AG04450 (cell line): Measurements from ENCODE around the gene LIX1. TPM values are rescaled to one million over a fixed set of nuclear protein-coding genes. Genes with fewer than 3 reads are reported as not detected.

Source experiments
- CTCF ChIA-PET: fragments of 300-600, 350-600 bp; formaldehyde crosslinking; extraction: SDS; loops from one replicate; lab custom pipeline; 2022; ENCODE audit warnings: antibody characterized with exemption, inconsistent platforms; lab: Charles Lee
- POLR2A ChIA-PET: fragments of 350-600 bp; formaldehyde crosslinking; extraction: SDS; loops from one replicate; lab custom pipeline; 2021; ENCODE audit warnings: antibody characterized with exemption, inconsistent platforms; lab: Yijun Ruan, JAX
- DNase-seq: peaks from one replicate; pipeline ENCODE4 v3.0.0-alpha.2; 2011; ENCODE audit warnings: low read depth, low spot score
- H3K27ac ChIP-seq: one replicate; pipeline ENCODE4 v1.5.1; 2012; ENCODE audit warnings: low read depth, low read length, control low read depth
- H3K27me3 ChIP-seq: one replicate; pipeline ENCODE4 v1.6.0; 2012; ENCODE audit warnings: low read length; ENCODE audit not compliant: control insufficient read depth, insufficient read depth
- H3K4me3 ChIP-seq: 2 replicates; pipeline ENCODE4 v1.5.1; 2011; ENCODE audit warnings: mild to moderate bottlenecking, low read depth, low read length, control low read depth
- H3K9me3 ChIP-seq: 2 replicates; pipeline ENCODE4 v1.5.1; 2012; ENCODE audit warnings: low read length; ENCODE audit not compliant: control insufficient read depth, insufficient read depth
- CTCF ChIP-seq: IDR thresholded peaks from 2 replicates; pipeline ENCODE4 v1.5.1; 2011; ENCODE audit warnings: low read depth, low read length, control low read depth, inconsistent platforms
- polyA plus RNA-seq: library from polyadenylated mRNA; depleted of rRNA; stranded (reverse); fragments of >200 nt; gene quantifications from 2 replicates; pipeline ENCODE4 v1.2.3, GENCODE V29; 2011

LIX1 gene
- polyA plus RNA-seq, 1 experiment: not detected

GRCh38 chr5:97163360-97163764 is 21.0 kb upstream of the LIX1 start:
- Histone ChIP-seq H3K9me3 (peaks cover 3% of the 10 kb centered on the region; the same call in 1 of the 2 replicates), H3K27me3 (no peaks in the 10 kb centered on the region), H3K4me3 (no peak overlapping the region), H3K27ac (no peak overlapping the region)
- CTCF ChIA-PET: interaction anchor here (0.7 to 7.9 kb wide), 13 partner anchors 20 to 1665 kb away, joined by 3 to 97 read pairs (median 7); no protein-coding TSS in a partner anchor
- POLR2A ChIA-PET: no interaction called here
- peak; percentile 62 for TF ChIP-seq CTCF
- no peak for DNase-seq

- Histone ChIP-seq H3K27me3 (no peaks in the 10 kb centered on the region), H3K9me3 (peaks cover 4% of the 10 kb centered on the region; the same call in 1 of the 2 replicates), H3K4me3 (no peak overlapping the region), H3K27ac (no peak overlapping the region)
- POLR2A ChIA-PET: no interaction called here
- CTCF ChIA-PET: interaction anchor here (0.6 to 7.9 kb wide), 44 partner anchors 11 to 817 kb away, joined by 3 to 97 read pairs (median 4); partner anchors contain the start of genes ERAP1 and LNPEP
- peak; percentile 93 for TF ChIP-seq CTCF
- DNase-seq: peak; percentile 69
Observed at GRCh38 chr5:97162045-97162444, 19.6 kb upstream of the LIX1 start.

GRCh38 chr5:97157689-97158088 is 15.3 kb upstream of the LIX1 start:
- Histone ChIP-seq H3K27ac (no peak overlapping the region), H3K27me3 (no peaks in the 10 kb centered on the region), H3K9me3 (peaks cover 4% of the 10 kb centered on the region; the same call in 1 of the 2 replicates), H3K4me3 (no peak overlapping the region)
- CTCF ChIA-PET: interaction anchor here (1.4 to 1.6 kb wide), 3 partner anchors 16 to 405 kb away, joined by 3 to 6 read pairs (median 4); partner anchors contain the start of gene LIX1
- POLR2A ChIA-PET: no interaction called here
- no peak for DNase-seq
- no peak for TF ChIP-seq CTCF

DNA sequence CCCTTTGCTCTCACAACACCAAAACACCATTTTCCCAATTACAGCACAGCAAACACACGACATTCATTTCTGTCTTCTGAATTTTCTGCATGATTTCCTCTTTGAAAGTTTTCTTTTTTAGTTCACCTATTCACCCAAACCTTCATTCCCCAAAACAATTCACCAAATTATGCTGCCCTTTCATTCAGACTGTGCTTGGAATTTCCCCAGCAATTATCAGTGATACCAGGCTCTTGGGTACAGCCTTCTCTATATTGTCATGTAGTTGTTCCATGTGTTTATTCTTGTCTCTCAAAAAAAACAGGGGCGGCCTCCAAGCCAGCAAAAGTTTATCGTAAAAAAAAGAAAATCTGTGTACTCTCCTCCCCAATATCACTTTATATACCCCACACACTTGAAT is 9.0 kb upstream of the LIX1 start:
- POLR2A ChIA-PET: no interaction called here
- Histone ChIP-seq H3K9me3 (no peaks in the 10 kb centered on the region), H3K4me3 (no peak overlapping the region), H3K27me3 (peaks cover 2% of the 10 kb centered on the region), H3K27ac (no peak overlapping the region)
- CTCF ChIA-PET: interaction anchor here (0.7 to 4.0 kb wide), 3 partner anchors 11 to 404 kb away, joined by 3 to 14 read pairs (median 3); no protein-coding TSS in a partner anchor
- no peak for DNase-seq
- no peak for TF ChIP-seq CTCF

DNA sequence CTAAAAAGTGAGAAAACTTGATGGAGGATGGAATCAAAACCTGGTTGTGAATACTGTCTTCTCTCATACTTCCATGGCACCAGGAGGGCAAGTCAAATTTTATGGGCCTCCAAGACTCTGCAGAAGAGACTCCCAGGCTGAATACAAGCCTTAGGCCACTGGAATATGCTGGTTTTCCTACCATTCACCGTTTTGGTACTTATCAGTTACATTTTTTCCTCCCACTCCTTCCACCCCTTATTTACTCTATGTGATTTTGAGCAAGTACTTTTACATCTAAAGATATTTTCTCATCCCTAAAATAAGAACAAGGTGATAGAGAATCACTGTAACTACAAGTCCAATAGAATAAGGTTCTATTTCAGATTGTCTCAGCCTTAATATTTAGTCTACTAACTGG is 8.0 kb upstream of the LIX1 start:
- Histone ChIP-seq H3K27me3 (peaks cover 2% of the 10 kb centered on the region), H3K4me3 (no peak overlapping the region), H3K9me3 (no peaks in the 10 kb centered on the region), H3K27ac (no peak overlapping the region)
- TF ChIP-seq CTCF: no peak
- DNase-seq: no peak
- ChIA-PET POLR2A (no interaction called here), CTCF (interaction anchor here (0.6 to 4.0 kb wide), 3 partner anchors 11 to 398 kb away, joined by 3 to 14 read pairs (median 4); no protein-coding TSS in a partner anchor)
